GM21737 (cell line): Measurements from ENCODE around the gene CAVIN4.

Experiments
- ATAC-seq: cut with Tn5 transposase; IDR thresholded peaks from one replicate; pipeline ENCODE4 v1.9.1; 2021; ENCODE audit warnings: mild to moderate bottlenecking, moderate library complexity; ENCODE audit not compliant: unreplicated experiment

Gene CAVIN4

GRCh38 chr9:100589582-100589981, 11.7 kb downstream of the CAVIN4 start:
- no peak for ATAC-seq

- ATAC-seq = no peak
Observed at GRCh38 chr9:100590481-100590880, 12.6 kb downstream of the CAVIN4 start.

- ATAC-seq = no peak
Observed at GRCh38 chr9:100591139-100591538, 13.3 kb downstream of the CAVIN4 start.

GRCh38 chr9:100591639-100592412, 13.9 kb downstream of the CAVIN4 start:
- no peak for ATAC-seq

GRCh38 chr9:100595391-100596199, 17.7 kb downstream of the CAVIN4 start:
- peak; percentile 40 for ATAC-seq

GRCh38 chr9:100597236-100597635, 19.4 kb downstream of the CAVIN4 start:
- no peak for ATAC-seq

- ATAC-seq = peak; percentile 68
Observed at GRCh38 chr9:100598641-100599145, 20.8 kb downstream of the CAVIN4 start.

- ATAC-seq = no peak
Observed at GRCh38 chr9:100600521-100601079, 22.7 kb downstream of the CAVIN4 start.

- ATAC-seq = no peak
Observed at GRCh38 chr9:100601216-100601615, 23.3 kb downstream of the CAVIN4 start.

- ATAC-seq = no peak
Observed at GRCh38 chr9:100602342-100602801, 24.5 kb downstream of the CAVIN4 start.

GRCh38 chr9:100605405-100605804, 27.5 kb downstream of the CAVIN4 start:
- no peak for ATAC-seq

GRCh38 chr9:100619194-100619593, 41.3 kb downstream of the CAVIN4 start:
- ATAC-seq = no peak

- no peak for ATAC-seq
Observed at GRCh38 chr9:100619665-100620064, 41.8 kb downstream of the CAVIN4 start.

- no peak for ATAC-seq
Observed at GRCh38 chr9:100623969-100624368, 46.1 kb downstream of the CAVIN4 start.

- ATAC-seq = no peak
Observed at GRCh38 chr9:100626949-100627348, 49.1 kb downstream of the CAVIN4 start.

- no peak for ATAC-seq
Observed at GRCh38 chr9:100637787-100638186, 59.9 kb downstream of the CAVIN4 start.
